ENCODE results near the gene RNF128. TPM values are rescaled to one million over a fixed set of nuclear protein-coding genes. Genes with fewer than 3 reads are reported as not detected.
A peak's percentile ranks its signal among the peaks of the same experiment; 100 is the strongest.

The RNF128 gene
- total and polyA plus RNA-seq, 2 of the 13 experiments (the other 11 are each of a cell fraction or from before 2014, with no cell fraction given): 18.5 to 43.5 TPM

GRCh38 chrX:106716004-106716403, 10.5 kb upstream of the RNF128 start (continued):
- TF ChIP-seq FOXP4 (CRISPR knock-in tag; IDR thresholded peaks at IDR 0.05) (0 out of 2 replicates have a peak, but pooled peaks have one; percentile 38), SOX5 (CRISPR knock-in tag; IDR thresholded peaks at IDR 0.05; ENCODE audit: borderline replicate concordance) (peak; percentile 63; the same call in 1 of the 2 replicates), SRSF9 (IDR thresholded peaks at IDR 0.05; ENCODE audit: borderline replicate concordance, insufficient read depth, low read depth, low read length, poor library complexity, severe bottlenecking) (no peak), HMG20A (CRISPR knock-in tag; IDR thresholded peaks at IDR 0.05; ENCODE audit: borderline replicate concordance) (peak; percentile 36; the same call in 1 of the 2 replicates), ZNF616 (CRISPR knock-in tag; IDR thresholded peaks at IDR 0.05; ENCODE audit: low read depth) (no peak), FOSL2 (CRISPR knock-in tag; IDR thresholded peaks at IDR 0.05) (0 out of 2 replicates have a peak, but pooled peaks have one; percentile 46), CEBPG (CRISPR knock-in tag; IDR thresholded peaks at IDR 0.05) (no peak), GATAD2A (CRISPR knock-in tag; IDR thresholded peaks at IDR 0.05) (peak; percentile 66), ERF (CRISPR knock-in tag; IDR thresholded peaks at IDR 0.05) (0 out of 2 replicates have a peak, but pooled peaks have one; percentile 19), PHF21A (CRISPR knock-in tag; IDR thresholded peaks at IDR 0.05) (peak; percentile 49; the same call in 1 of the 2 replicates), ZMYM4 (CRISPR knock-in tag; IDR thresholded peaks at IDR 0.05) (peak; percentile 38), LCORL (IDR thresholded peaks at IDR 0.05) (peak; percentile 29), LCORL (CRISPR knock-in tag; IDR thresholded peaks at IDR 0.05) (no peak), TBX2 (CRISPR knock-in tag; IDR thresholded peaks at IDR 0.05; ENCODE audit: borderline replicate concordance) (peak; percentile 40; the same call in 1 of the 2 replicates), ZNF7 (CRISPR knock-in tag; IDR thresholded peaks at IDR 0.05) (no peak), GTF3A (CRISPR knock-in tag; conservative IDR thresholded peaks at IDR 0.05) (no peak), ZNF431 (CRISPR knock-in tag; IDR thresholded peaks at IDR 0.05; ENCODE audit: borderline replicate concordance, low read depth) (no peak), MAFK (conservative IDR thresholded peaks at IDR 0.05 in 1 of 2, IDR thresholded peaks at IDR 0.05 in 1 of 2; ENCODE audit: low read length in 2 of 2) (no peak), SAP130 (CRISPR knock-in tag; IDR thresholded peaks at IDR 0.05; ENCODE audit: low read depth) (peak; percentile 41; the same call in 1 of the 2 replicates), ISL2 (CRISPR knock-in tag; IDR thresholded peaks at IDR 0.05) (0 out of 2 replicates have a peak, but pooled peaks have one; percentile 20), HDAC6 (IDR thresholded peaks at IDR 0.05; ENCODE audit: low read depth, low read length) (no peak), ZFP82 (CRISPR knock-in tag; IDR thresholded peaks at IDR 0.05; ENCODE audit: borderline replicate concordance) (no peak), ZBTB26 (CRISPR knock-in tag; IDR thresholded peaks at IDR 0.05; ENCODE audit: borderline replicate concordance) (no peak), SIN3A (IDR thresholded peaks at IDR 0.05; ENCODE audit: borderline replicate concordance, low read depth, low read length) (no peak), NFE2L1 (CRISPR knock-in tag; IDR thresholded peaks at IDR 0.05; ENCODE audit: borderline replicate concordance) (no peak), PAXIP1 (CRISPR knock-in tag; conservative IDR thresholded peaks at IDR 0.05) (peak; percentile 83), RCOR2 (CRISPR knock-in tag; IDR thresholded peaks at IDR 0.05) (0 out of 2 replicates have a peak, but pooled peaks have one; percentile 15)

All from HepG2 (cell line).